ENCODE results near the gene SPARCL1. TPM values are rescaled to one million over a fixed set of nuclear protein-coding genes. Genes with fewer than 3 reads are reported as not detected.

The SPARCL1 gene
- total and polyA plus RNA-seq, 2 experiments from 2014 or later = 15.2 to 45.4 TPM

GRCh38 chr4:87521757-87522374, 7.3 kb downstream of the SPARCL1 start:
- Histone ChIP-seq H3K27me3 (no peaks in the 10 kb centered on the region), H3K4me2 (no peak overlapping the region), H2AFZ (no peak overlapping the region), H3K36me3 (replicated peaks; ENCODE audit: insufficient read depth, low read depth) (no peaks in the 10 kb centered on the region), H3K9me2 (replicated peaks; ENCODE audit: insufficient read depth) (no peaks in the 10 kb centered on the region), H3K79me2 (no peaks in the 10 kb centered on the region), H3K4me1 (ENCODE audit: insufficient read depth) (peaks cover 6% of the 10 kb centered on the region), H4K20me1 (ENCODE audit: insufficient read depth, poor library complexity, severe bottlenecking) (no peaks in the 10 kb centered on the region), H3K27ac (peak overlapping the region; percentile 54), H3K9me3 (ENCODE audit: low read depth) (no peaks in the 10 kb centered on the region), H3K4me3 (no peak overlapping the region)
- 45% methylated on average over 3 of the region's 3 CpGs for WGBS (ENCODE audit: low lambda C conversion rate, missing lambda C conversion rate)
- TF ChIP-seq, protein P1, sequence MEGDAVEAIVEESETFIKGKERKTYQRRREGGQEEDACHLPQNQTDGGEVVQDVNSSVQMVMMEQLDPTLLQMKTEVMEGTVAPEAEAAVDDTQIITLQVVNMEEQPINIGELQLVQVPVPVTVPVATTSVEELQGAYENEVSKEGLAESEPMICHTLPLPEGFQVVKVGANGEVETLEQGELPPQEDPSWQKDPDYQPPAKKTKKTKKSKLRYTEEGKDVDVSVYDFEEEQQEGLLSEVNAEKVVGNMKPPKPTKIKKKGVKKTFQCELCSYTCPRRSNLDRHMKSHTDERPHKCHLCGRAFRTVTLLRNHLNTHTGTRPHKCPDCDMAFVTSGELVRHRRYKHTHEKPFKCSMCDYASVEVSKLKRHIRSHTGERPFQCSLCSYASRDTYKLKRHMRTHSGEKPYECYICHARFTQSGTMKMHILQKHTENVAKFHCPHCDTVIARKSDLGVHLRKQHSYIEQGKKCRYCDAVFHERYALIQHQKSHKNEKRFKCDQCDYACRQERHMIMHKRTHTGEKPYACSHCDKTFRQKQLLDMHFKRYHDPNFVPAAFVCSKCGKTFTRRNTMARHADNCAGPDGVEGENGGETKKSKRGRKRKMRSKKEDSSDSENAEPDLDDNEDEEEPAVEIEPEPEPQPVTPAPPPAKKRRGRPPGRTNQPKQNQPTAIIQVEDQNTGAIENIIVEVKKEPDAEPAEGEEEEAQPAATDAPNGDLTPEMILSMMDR (IDR thresholded peaks at IDR 0.05; ENCODE audit: poor library complexity) = no peak
- TF ChIP-seq EZH2 (IDR thresholded peaks at IDR 0.05; ENCODE audit: borderline replicate concordance) (no peak), EZH2phosphoT487 (IDR thresholded peaks at IDR 0.05; ENCODE audit: low read depth, severe bottlenecking, unreplicated experiment) (no peak)
- peak; percentile 16 for DNase-seq (ENCODE audit: low spot score)

GRCh38 chr4:87521319-87521718, 7.9 kb downstream of the SPARCL1 start:
- no peak for TF ChIP-seq EZH2 (IDR thresholded peaks at IDR 0.05; ENCODE audit: borderline replicate concordance)
- no peak for TF ChIP-seq EZH2phosphoT487 (IDR thresholded peaks at IDR 0.05; ENCODE audit: low read depth, severe bottlenecking, unreplicated experiment)
- TF ChIP-seq, protein P1 (IDR thresholded peaks at IDR 0.05; ENCODE audit: poor library complexity) = no peak
- H3K4me3 ChIP-seq = no peak overlapping the region
- H3K9me3 ChIP-seq (ENCODE audit: low read depth) = no peaks in the 10 kb centered on the region
- H3K9me2 ChIP-seq (replicated peaks; ENCODE audit: insufficient read depth) = no peaks in the 10 kb centered on the region
- H4K20me1 ChIP-seq (ENCODE audit: insufficient read depth, poor library complexity, severe bottlenecking) = no peaks in the 10 kb centered on the region
- H3K36me3 ChIP-seq (replicated peaks; ENCODE audit: insufficient read depth, low read depth) = no peaks in the 10 kb centered on the region
- 85% methylated on average over 1 of the region's 1 CpG for WGBS (ENCODE audit: low lambda C conversion rate, missing lambda C conversion rate)
- H3K27ac ChIP-seq = peak overlapping the region; percentile 54
- H3K27me3 ChIP-seq = no peaks in the 10 kb centered on the region
- no peak for DNase-seq (ENCODE audit: low spot score)
- H2AFZ ChIP-seq = no peak overlapping the region
- H3K4me2 ChIP-seq = no peak overlapping the region
- peaks cover 6% of the 10 kb centered on the region for H3K4me1 ChIP-seq (ENCODE audit: insufficient read depth)
- H3K79me2 ChIP-seq = no peaks in the 10 kb centered on the region

- H3K4me1 ChIP-seq (ENCODE audit: insufficient read depth) = no peaks in the 10 kb centered on the region
- H3K9me3 ChIP-seq (ENCODE audit: low read depth) = no peaks in the 10 kb centered on the region
- H3K4me3 ChIP-seq = no peak overlapping the region
- no peaks in the 10 kb centered on the region for H3K79me2 ChIP-seq
- no peak overlapping the region for H3K27ac ChIP-seq
- H3K36me3 ChIP-seq (replicated peaks; ENCODE audit: insufficient read depth, low read depth) = no peaks in the 10 kb centered on the region
- H2AFZ ChIP-seq = no peak overlapping the region
- WGBS (ENCODE audit: low lambda C conversion rate, missing lambda C conversion rate) = 88% methylated on average over 2 of the region's 2 CpGs
- TF ChIP-seq EZH2 (IDR thresholded peaks at IDR 0.05; ENCODE audit: borderline replicate concordance) (no peak), EZH2phosphoT487 (IDR thresholded peaks at IDR 0.05; ENCODE audit: low read depth, severe bottlenecking, unreplicated experiment) (no peak)
- TF ChIP-seq, protein P1 (IDR thresholded peaks at IDR 0.05; ENCODE audit: poor library complexity) = no peak
- H4K20me1 ChIP-seq (ENCODE audit: insufficient read depth, poor library complexity, severe bottlenecking) = no peaks in the 10 kb centered on the region
- no peak overlapping the region for H3K4me2 ChIP-seq
- H3K27me3 ChIP-seq = no peaks in the 10 kb centered on the region
- H3K9me2 ChIP-seq (replicated peaks; ENCODE audit: insufficient read depth) = no peaks in the 10 kb centered on the region
- no peak for DNase-seq (ENCODE audit: low spot score)
Measured at GRCh38 chr4:87517621-87518020, 11.6 kb downstream of the SPARCL1 start.

All from hepatocyte (in vitro differentiated cells).